Occipital lobe (tissue), 2 donors: Measurements from ENCODE around the gene IGFN1. TPM values are rescaled to one million over a fixed set of nuclear protein-coding genes. Genes with fewer than 3 reads are reported as not detected.

Experiments
- DNase-seq: peaks from one replicate; lab custom pipeline; 2025; lab: John Stamatoyannopoulos, UW
- total RNA-seq: library from RNA; depleted of rRNA; stranded (reverse); fragments of >200 nt; gene quantifications from one replicate; pipeline ENCODE4 v1.2.3, GENCODE V29; 2014

The IGFN1 gene
- not detected for total RNA-seq

GRCh38 chr1:201190624-201191051 lies at the start of gene IGFN1:
Gene IGFN1 (plus strand): TSS chr1:201190824. CDS start chr1:201193294, 2,470 bp downstream.
- no peak for DNase-seq

- no peak for DNase-seq
Observed at GRCh38 chr1:201140941-201141260, 49.7 kb upstream of the IGFN1 start.

- DNase-seq: no peak
Observed at GRCh38 chr1:201141418-201141817, 49.2 kb upstream of the IGFN1 start.

DNA sequence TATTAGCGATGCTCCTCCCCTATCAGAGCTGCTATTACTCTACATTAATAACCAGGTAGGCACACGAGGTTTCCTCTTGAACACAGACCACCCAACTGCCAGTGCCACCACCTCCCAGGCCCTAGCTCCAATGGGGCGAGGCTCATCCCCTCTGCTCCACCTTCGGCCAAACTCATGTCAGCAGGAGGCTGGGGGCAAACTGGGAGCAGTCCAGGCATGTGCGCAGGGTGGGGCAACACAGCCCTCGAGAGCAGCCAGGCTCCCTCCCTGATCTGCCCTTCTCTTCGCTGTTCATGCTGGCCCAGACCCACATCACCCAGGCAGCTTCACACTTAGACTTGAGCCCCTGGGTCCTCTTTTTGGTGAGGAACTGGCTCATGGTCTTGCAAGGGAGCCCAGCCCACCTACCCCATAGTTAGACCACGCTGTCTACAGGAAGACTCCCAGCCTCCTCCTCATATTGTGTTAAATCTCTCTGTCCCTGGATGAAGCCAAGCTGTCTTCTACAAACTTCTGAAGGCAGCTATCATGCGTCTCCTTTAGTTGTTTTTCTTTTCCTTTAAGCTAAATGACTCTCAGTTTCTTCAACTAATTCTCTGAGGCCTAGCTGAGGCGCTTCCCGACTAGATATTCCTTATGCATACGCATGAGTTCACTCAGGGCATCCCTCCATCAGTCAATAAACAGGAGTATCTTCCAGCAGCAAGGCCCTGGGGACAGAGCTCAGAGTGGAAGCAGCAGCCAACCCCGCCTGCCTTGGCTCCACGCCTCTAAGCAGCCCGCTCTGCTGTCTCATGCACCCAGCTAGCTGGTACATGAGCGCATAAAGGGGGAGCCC lies 48.4 kb upstream of the IGFN1 start:
- DNase-seq: no peak

- no peak for DNase-seq
Observed at GRCh38 chr1:201142849-201143725, 47.5 kb upstream of the IGFN1 start.

DNA sequence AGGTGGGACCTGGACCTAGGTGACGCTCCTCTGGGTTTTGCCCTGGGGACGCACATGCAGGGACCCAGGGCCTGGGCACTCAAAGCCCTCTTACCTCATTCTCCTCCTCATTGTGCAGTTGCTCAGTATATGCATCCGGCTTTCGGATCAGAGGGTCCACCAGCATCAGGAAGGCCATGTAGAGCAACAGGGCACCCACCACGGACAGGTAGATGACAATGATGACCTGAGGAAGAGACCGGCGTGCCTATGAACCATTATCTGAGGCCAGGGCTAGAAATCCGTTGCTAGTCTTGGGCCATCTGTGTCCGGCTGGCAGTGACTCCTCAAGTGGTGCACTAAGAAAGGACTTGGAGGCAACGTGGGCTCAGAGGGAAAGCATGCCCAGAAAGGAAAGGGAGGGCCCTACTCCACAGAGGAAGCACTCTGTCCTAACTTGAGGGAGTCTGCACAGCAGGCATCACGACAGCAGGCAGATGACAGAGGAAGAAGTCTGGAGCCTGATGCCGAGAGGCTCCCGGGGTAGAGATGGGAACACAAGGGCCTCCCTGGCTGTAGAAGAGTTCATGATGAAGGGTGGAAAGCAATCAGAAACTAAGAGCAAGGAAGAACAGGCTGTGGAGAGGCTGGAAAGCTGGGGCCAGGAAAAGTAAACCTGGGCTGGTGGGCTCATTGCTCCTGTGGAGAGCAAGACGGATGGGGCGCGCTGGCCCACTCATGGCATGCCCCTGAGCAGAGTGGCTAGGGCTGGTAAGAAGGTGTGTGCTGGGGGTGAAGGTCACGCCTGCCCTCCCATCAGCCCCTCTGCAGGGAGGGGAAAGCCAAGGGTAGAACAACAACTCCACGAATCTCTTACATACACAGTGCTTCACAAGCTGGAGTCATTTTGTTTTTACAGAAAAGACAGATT lies 46.6 kb upstream of the IGFN1 start:
- DNase-seq: no peak

DNA sequence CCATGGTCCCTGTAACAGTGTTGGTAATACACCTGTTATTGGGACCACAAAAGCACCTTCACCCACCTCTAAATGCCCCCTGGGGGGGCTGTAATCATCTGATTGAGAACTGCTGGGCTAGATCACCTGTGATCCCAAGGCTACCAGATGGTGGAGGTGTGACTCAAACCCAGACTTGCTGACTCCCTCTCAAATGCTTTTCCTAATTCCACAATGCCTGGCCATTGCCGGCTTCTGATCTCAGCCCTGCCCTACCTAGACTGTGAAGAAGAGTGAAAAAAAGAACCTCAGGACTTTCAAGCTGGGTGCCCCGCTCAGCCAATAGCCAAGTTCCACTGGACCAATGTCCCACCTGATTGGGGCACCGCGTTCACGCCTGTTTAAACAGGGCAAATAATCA lies 45.9 kb upstream of the IGFN1 start:
- DNase-seq: no peak

DNA sequence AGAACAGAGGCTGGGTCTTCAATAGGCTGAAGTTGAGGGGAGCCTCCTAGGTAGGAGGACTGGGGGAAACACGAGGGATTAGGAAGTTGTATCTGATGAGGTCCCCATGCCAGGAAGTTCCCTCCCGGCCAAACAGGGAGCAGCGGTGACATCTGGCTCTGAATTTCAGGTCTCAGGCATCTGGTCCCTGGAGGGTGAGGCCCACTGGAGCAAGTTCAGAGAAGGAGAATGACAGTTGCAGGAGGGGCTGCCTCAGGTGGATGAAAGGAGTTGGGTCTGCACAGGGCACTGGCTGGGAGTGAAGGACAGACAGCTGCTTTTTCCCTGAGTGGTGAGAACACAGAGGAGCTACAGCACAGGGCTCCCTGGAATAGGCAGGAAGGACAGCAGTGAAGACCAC lies 45.5 kb upstream of the IGFN1 start:
- DNase-seq: no peak

GRCh38 chr1:201145816-201146215 lies 44.8 kb upstream of the IGFN1 start:
- DNase-seq: no peak

GRCh38 chr1:201146626-201147390 lies 43.8 kb upstream of the IGFN1 start:
- no peak for DNase-seq

DNA sequence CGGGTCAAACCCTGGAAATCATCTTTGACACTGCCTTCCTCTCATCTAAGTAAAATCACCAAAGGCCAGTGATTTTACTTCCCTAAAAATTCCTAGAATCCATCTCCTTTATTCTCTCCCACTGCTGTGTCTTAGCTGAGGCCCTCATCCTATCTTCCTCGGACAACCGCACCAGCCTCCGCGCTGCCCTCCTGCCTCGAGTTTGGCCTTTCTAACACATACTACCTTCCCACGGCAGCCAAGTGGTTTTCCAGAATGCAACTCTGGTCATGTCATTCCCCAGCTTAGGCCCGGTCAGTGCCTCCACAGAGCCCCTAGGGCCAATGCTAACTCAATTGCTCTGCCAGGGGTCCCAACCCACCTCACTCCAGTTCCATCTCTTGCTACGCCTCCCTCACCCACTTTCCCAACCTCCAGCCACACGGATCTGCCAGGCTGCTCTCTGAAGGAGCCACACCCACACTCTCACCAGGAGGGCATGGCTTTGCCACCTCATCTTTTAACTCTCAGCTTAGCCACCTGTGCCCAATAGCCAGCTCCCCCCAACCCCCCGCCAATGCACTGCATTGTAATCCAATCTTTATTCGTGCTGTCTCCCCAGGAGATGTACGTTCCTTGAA lies 43.1 kb upstream of the IGFN1 start:
- no peak for DNase-seq

DNA sequence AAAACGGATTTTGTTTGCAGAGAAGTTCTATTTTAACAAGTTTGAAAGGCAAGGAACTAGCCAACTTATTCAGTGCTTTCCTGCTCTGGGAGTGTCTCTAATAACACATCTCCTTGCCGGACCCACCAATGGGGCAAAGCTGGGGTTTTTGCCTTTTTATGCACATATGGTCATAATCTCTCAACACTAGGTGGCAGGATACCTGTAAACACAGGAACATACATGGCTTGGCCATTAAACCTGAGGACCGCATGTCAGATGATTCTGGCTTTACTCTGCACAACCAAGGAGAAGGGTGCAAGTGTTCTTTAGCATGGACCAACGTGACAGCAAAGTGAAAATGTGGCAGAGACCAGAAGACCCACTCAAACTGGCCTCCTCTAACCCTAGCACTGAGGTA lies 41.2 kb upstream of the IGFN1 start:
- DNase-seq: no peak

- DNase-seq: no peak
Observed at GRCh38 chr1:201153474-201154388, 36.9 kb upstream of the IGFN1 start.

GRCh38 chr1:201154389-201155165 lies 36.0 kb upstream of the IGFN1 start, which contains the start of gene TMEM9:
Gene TMEM9 (minus strand): TSS chr1:201154474. CDS start chr1:201153923, 551 bp downstream.
- peak; percentile 96 for DNase-seq

DNA sequence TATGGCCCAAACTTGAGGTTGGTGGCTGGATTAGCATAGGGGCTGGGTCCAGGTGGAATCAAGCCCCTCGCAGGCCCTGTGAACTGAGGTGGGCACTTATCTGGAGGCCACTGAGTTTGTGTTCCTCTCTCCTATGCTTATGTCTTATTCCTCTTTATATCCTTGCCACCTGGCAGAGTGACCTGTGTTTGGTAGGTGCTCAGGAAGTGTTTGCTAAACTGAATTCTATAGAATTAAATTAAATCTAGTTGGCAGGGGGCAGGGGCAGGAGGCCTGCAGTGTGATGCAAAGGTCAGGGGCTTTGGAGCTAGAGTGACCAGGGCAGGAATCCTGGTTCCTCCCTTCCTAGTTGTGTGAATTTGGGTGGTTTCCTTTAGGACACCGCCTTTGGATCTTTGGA lies 35.3 kb upstream of the IGFN1 start:
- no peak for DNase-seq

GRCh38 chr1:201156346-201156745 lies 34.3 kb upstream of the IGFN1 start:
- DNase-seq: no peak

GRCh38 chr1:201156819-201157218 lies 33.8 kb upstream of the IGFN1 start:
- DNase-seq: no peak

DNA sequence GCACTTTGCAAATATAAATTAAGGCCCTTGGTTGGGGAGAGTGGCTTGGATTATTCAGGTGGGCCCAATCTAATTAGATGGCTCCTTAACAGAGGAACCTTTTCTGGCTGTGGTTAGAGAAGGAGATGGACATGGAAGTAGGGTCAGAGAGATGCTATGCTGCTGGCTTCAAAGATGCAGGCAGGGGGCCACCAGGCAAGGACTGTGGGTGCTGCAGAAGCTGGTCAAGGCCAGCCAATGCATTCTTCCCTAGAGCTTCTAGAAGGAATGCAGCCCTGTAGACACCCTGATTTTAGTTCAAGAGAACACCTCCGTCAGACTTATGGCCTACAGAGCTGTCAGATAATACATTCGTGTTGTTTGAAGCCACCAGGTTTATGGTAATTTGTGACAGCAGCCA lies 32.7 kb upstream of the IGFN1 start:
- DNase-seq: no peak
